GM18520 (cell line): ENCODE results near the gene KCNJ6.
"Not testable (repeated sequence)": the region's sequence is repeated elsewhere in the genome, so short reads cannot be mapped to it uniquely, and the experiment has no call there.

ENCODE experiments used
- ATAC-seq: cut with Tn5 transposase; IDR thresholded peaks from one replicate; pipeline ENCODE4 v1.9.1; 2021; ENCODE audit not compliant: unreplicated experiment

KCNJ6 gene

DNA sequence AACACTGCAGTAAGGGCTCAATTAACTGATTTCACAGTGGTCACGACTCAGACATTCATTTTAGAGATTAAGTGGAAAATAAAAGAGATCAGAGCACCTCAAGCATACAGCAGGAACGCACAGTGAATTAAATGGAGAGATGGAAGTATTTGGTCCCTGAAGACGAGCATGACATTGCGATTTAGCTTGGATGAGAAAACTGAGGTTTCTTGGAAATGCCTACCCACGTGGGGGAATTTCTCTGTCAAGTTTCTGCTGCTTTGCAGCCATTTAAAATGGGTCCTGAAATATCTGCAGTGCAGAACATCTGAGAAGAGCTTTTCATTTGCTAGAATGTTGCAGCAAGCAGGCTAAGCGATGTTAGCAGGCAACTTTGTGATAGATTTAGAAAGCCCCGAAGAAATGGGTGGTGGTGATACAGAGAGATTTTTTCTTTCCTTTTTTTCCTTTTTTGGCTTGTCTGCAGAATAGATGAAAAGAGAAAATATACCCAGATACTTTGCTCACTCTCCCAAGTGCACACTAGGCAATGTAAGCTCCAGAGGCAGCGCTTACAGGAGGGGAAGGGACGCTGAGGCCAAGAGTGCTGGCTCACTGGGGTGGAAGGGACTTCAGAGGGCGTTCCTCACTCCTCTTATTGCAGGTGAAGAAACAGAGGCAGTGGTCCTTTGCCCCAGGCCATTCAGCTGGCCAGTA, 258.0 kb downstream of the KCNJ6 start:
- no peak for ATAC-seq

DNA sequence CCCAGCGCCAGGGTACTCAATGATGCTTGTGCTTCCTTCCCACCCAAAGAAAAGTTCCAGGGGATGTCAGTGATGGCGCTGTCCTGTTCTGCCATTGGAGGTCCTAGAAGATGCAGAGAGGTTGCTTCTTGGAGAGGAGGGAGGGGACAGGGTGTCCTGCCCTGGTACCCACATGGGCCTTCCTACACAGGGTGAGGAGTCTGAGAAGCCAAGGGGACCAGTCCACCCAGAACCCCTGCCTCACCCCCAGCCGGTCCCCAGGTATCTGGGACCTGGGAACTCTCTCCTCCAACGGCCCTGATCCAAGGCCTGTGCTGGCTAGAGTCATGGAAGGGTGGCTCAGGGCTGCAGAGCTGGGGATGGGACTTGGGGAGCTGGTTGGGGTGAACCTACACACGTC, 259.4 kb downstream of the KCNJ6 start:
- ATAC-seq = no peak

DNA sequence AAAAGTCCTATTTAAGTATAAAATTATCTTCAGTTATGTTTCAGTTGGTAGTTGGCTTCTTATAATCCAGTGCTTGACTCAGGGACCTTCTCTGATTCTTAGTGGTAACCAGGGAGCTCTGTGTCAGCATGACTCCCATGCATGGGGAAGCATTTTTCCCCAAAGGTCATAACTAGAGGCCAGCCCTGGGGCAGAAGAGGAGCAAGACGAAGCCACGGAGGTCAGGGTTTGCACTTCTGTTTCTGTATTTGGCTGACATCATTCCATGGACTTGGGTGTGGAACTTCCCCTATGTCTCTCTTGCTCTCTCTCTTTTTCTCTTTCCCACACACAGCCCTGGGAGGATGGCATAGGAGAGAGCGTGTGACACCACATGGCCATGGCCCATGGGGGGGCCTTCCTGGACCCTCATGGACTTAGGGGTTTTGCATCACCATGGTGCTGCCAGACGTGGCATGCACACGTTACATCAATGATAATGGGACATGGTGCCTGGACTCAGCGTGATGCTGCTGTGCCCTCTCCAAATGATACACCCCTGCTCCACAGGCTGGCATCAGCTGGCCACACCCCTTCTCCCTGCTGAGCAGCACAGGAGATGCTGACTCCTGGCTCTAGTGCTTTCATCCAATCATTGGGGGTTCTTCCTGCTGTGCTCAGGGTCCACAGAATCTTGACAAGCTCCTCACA, 260.5 kb downstream of the KCNJ6 start:
- no peak for ATAC-seq

DNA sequence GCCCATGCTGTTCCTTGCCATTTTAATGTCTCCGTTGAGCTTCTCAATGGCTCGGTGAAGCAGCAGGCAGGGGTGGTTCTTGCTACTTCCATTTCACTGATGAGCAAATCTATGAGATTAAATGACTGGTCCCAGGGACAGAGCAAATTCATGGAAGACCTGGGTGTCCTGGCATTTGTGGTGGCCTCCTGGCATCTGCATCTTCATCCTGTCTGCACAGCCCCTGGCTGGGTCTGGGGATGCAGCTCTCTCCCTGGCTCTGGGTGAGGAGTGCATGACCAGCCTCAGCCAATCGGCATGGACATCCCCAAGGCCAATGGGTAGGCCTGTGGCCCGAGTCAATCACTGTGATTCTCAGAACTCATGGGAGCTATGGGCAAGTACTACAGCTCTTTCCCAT, 261.7 kb downstream of the KCNJ6 start:
- ATAC-seq = no peak

DNA sequence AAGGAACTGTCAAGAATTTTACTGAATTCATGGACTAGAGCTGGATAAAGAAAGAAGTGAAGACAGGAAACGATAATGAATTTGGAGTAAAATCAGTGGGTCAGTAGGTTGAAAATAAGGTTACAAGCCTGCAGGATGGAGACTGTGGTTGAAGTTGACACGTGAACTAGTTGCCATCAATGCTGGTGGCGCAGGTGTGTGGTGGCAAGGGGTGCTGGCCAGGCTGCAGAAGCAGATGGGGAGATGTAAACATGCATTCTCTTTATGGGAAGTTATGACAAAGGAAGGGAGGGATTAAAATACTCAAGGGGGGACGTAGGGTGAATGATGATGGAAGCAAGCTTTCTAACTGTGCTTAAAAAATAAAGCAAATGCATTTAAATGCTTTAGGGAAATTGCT, 263.1 kb downstream of the KCNJ6 start:
- ATAC-seq = no peak

DNA sequence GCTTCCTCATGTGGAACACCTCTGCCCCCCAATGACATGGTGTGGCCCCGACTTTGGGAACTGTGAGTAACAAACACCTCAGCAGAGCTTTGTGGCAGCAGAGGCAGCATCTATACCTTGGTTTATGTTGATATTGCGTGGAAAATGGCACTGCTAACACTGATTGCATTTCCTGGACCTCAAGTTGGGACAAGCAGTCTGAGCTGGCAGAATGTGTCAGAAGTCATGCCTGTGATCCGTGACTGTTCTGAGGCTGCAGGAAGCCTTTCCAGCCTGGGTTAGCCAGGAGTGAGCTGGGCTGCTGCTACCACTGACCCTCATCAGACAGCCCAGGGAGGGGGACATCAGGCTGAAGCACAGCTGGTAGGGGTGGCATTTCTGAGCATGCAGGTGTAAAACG, 268.5 kb downstream of the KCNJ6 start:
- ATAC-seq = no peak

DNA sequence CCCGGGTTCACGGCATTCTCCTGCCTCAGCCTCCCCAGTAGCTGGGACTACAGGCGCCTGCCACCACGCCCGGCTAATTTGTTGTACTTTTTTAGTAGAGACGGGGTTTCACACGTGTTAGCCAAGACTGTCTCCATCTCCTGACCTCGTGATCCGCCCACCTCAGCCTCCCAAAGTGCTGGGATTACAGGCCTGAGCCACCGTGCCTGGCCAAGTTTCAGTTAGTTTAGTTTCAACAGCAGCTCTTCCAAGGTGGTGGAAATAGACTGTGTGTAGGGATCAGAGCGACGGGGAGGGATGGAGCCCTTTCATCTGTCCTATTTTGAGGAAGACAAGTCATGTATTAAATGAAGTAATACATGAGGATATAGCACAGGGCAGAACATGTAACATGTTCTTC, 269.5 kb downstream of the KCNJ6 start:
- ATAC-seq = not testable (repeated sequence)

DNA sequence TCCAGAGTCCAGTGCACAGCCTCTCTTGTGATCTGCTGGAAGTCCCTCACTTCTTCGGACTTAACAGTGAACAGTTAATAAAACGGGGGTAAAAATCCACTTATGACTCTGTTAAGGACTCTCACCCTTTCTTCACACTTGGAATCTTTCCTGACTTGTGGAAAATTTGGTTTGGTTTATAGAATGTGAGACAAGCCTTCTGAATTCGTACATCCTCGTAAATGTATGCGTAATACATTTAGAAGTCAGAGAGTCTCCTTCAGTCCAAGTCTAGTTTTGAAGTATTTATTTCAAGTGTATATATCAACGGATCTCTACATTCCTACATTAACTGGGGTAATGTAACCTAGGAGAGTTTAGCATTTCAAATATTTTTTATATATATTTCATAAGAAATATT, 270.4 kb downstream of the KCNJ6 start:
- no peak for ATAC-seq

DNA sequence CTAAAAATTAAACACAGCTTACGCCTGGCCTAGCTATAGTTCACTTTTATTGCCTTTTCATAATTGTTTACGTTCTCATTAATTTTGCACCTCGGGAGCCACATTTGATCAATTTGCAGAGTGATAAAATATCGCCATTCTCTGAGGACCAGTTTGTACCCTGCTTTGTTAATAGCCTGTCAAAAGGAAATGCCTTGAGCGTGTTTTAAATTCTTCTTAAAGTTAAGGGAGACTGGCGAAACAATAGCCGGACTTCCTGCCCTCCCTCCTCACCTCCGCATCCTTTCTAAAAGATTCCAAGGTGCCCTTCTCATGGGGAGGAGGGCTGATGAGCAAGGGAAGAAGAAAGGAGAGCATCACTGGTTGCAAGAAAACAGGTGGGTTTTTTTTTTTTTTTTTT, 271.6 kb downstream of the KCNJ6 start:
- no peak for ATAC-seq

DNA sequence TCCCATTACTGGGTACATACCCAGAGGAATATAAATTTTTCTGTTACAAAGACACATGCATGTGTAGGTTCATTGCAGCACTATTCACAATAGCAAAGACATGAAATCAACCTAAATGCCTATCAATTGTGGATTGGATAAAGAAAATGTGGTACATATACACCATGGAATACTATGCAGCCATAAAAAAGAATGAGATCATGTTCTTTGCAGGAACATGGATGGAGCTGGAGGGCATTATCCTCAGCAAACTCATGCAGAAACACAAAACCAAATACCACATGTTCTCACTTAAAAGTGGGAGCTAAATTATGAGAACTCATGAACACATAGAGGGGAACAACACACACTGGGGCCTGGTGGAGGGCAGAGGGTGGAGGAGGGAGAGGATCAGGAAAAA, 272.4 kb downstream of the KCNJ6 start:
- ATAC-seq = not testable (repeated sequence)

DNA sequence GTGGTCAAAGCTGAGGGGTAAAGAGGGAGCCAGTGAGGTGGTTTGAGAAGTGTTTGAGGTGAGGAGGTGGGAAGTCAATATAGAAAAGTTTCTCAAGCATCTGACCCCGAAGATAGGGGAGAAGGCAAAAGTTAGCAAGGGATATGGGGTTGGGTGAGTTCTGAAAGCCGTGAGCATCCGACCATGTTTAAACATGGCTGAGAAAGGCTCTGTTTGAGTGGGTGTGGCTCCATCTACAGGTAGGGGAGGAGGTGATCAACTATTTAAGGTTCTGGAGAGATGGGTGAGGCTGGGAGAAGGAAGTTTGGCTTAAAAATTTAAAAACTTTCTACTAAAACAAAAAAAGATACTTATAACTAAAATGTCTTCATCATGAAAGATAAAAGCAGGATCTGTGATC, 273.8 kb downstream of the KCNJ6 start:
- no peak for ATAC-seq

DNA sequence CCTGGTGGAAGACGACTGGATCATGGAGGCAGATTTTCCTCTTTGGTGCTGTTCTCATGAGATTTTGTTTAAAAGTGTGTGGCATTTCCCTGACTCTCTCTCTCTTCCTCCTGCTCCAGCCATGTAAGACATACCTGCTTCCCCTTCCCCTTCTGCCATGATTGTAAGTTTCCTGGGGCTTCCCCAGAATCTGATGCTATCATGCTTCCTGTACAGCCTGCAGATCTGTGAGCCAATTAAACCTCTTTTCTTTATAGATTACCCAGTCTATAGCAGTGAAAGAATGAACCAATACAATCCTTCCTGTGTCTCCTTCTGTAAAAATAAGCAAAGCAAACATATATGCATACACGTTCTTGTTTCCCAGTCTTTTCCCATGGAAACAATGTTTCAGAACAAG, 276.5 kb downstream of the KCNJ6 start:
- no peak for ATAC-seq

DNA sequence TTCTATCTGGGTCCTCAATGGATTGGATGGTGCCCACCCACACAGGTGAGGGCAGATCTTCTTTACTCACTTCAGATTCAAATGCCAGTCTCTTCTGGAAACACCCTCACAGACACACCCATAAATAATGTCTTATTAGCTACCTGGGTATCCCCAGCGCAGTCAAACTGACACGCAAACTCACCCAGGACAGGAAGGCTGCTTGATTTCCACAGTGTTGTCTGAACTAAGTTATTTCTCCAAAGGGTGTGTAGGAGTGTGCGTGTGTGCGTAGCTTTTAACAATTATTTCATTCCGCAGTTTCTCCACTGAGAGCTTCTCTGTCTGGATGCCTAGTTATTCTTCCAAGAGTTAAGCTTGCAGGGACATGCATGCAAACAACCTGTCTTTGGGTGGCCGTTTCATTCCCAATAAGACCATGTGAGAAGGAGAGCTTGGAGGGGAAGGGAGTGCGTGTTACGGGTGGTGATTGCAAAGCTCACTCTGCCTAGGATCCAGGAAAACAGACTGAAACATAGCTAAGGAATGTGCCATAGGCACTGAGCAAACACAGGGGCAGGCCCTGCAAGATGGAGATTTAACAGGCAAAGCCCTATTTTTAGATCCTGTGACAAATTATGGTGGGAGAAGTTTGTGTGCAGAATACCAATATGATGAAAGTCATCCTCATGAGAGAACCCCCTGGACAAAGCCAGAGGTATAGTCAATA, 280.0 kb downstream of the KCNJ6 start:
- no peak for ATAC-seq

DNA sequence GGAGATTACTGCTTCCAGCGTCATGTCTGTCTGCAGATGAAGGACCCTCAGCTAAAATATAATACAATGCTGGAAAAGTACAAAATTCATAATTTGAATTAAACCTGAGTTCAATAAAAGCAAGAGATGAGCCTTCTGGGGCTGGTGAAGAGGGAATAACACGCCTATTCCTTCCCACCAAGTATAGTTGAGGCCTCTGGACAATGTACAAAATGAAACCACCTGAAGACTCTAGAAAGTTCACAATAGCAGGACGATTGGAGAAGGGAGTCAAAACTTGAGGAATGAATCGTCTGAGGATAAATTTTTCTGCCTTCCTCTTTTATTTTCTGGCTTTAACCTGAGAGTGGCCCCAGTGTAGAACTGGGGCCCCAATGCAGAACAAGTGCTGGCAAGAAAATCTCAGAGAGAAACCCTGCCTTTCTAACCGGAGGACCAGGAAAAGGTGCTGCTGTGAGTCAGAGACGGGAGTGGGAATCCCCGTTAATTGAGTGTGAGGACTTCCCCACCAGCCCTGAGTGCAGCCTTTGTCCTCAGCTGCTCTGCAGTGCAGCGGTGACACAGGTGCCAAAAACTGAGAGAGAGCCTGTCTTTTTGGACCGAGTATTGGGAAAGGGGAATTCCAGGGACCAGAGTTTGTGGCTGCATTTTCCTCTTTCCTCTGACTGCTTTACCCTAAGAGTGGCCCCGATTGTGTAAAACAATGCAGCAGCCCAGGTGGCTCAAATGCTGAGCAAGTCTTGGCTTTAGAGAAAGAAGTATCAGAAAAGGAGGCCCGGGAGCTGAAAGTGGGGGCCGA, 284.7 kb downstream of the KCNJ6 start:
- no peak for ATAC-seq

DNA sequence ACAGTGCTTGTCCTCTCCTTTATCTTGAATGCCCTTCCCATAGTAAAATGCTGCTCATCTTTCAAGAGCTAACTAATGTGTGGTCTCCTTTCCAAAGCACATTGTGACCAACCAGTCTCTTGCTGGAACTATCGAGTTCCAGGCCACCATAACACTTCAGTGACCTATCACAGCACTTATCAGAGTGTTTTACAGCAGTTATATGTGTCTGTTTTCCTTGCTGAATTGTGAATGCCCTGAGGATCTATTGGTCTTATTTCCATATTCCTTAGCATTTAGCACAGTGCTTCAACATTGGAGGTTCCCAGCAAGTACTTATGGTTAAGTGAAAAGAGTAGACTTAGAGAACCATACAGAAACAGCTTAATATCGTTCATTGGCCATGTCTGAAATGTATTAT, 285.4 kb downstream of the KCNJ6 start:
- no peak for ATAC-seq

DNA sequence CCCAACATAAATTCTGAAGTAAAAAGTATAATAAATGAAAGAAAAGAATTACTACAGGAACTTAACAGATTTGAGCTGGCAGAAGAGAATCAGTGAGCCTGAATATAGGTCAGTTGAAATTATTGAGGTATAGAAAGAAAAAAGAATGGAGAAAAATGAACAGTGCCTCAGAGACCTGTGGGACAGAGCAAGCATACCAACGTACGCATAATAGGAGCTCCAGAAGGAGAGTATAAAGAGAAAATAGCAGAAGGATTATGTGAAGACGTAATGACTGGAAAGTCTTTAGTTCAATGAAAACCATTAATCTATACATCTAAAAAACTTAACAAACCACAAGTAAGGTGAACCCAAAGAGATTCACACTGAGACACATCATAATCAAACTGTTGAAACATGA, 287.9 kb downstream of the KCNJ6 start:
- no peak for ATAC-seq

DNA sequence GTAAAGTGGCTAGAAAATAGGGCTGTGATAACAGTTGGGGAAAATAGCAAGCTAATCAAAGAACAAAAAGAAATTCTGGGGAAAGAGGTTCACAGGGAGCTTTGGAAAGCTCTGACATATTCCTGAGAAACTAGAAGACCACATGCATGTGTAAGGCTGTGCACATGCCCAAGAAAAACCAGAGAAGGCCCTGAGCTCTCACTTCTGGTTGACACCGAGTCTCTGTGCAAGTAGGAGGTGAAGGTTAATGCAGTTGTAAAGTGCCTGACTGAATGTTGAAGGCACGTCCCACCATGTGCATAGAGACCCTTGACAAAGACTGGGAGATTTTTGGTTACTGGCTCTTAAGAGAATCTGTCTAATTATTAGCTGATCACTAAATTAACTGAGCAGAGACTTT, 288.7 kb downstream of the KCNJ6 start:
- ATAC-seq = no peak

DNA sequence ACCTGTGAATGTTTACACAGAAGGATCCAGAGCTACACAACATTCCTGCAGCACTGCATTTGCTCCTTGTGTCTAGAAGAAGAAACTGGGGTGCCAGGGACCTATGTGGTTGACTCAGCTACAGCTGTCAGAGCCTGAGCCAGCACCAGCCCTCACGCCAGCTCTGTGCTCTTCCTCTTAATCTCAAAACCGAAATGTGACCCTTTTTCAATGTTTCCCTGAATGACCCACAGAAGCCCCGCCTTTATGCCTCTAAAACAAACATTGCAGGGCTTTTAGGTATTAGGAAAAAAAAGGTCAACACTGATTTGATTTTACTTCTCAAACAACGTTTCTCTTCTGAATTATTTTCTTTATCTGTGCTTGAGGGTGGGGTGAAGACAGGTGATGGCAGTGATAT, 289.2 kb downstream of the KCNJ6 start:
- no peak for ATAC-seq

DNA sequence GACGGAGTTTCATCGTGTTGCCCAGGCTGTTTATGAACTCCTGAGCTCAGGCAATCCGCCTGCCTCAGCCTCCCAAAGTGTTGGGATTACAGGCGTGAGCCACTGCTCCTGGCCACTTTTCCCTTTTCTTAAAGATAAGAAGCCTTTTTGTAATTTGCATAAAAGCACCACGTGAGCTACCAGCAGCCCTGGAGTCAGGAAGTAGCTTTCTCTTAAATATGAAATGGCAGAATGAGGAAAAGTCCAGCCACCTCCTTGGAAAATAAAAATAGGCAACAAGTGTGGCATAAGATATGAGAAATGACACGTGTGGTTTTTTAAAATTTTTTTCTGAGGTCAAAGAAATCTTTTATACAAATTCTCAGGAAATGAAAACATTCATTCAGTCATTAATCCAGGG, 289.9 kb downstream of the KCNJ6 start:
- no peak for ATAC-seq

DNA sequence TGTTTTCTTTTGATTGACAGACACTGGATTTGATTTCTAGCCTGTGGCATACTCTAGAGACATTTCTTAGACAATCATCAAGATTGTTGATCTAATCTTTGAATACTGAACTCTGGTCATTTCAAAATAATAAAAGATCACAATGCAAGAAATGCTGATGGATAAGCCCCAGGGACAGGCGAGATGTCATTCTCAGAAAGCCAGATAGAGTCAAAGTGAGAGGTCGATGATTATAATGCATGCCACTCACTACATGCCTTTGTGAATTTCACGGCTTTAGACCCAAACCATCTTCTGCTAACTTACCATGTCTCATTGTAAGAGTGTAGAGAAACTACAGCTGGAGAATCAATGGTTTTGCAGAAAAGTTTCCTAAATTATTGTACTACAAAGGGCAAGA, 292.6 kb downstream of the KCNJ6 start:
- no peak for ATAC-seq

DNA sequence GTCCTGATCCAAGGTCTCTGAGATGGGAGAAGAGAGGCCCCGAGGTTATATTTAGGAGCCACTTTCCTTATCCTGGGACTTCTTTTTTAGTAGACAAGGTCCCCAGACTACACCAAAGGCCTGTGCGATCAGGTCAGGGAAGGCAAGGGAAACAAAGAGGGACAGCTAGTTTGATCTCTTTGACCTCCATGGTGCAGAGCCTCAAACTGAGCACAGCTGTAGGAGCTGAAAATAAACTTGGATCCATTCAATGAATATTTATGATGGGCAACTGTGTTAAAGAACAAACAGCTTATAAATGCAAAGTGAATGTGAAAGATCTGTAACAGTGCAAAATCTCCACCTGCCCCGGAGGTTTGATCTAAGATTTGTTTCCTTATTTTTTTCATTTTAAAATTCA, 293.1 kb downstream of the KCNJ6 start:
- ATAC-seq = no peak

DNA sequence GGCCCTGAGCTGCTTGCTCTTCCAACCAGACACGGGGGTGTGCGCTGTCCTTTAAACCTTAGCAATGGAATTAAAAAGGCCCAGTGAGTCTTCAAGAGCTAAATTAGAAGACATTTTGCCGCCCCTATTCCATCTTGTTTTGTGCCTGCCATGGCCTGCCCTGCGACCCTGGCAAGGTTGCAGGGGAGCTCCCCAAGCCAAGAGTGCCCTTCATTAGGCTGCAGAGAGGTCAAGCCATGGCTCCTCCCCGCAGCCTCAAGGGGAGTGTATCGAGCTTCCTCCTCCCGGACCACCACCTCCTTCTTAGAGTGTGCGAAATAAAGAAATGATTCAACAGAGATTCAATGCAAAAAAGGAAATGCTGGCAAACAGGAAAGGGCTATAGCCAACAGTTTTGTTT, 293.5 kb downstream of the KCNJ6 start:
- ATAC-seq = no peak
